Transverse colon (tissue), 4 donors: ENCODE results near the gene WWOX. TPM values are rescaled to one million over a fixed set of nuclear protein-coding genes. Genes with fewer than 3 reads are reported as not detected.

Experiments used
- DNase-seq: peaks from one replicate; pipeline ENCODE4 v3.0.0-alpha.2; 2019
- H3K27ac ChIP-seq, 4 donors: fragments of 200-600 bp; sonication (generic); 2 replicates each; pipeline ENCODE4 v1.5.1; 2016 to 2018; ENCODE audit warnings: inconsistent platforms in 4 of 4
- H3K27me3 ChIP-seq: fragments of 200-600 bp; sonication (generic); 2 replicates; pipeline ENCODE4 v1.5.1; 2017; ENCODE audit warnings: inconsistent platforms
- H3K36me3 ChIP-seq, 4 donors: fragments of 200-600 bp; sonication (generic); 2 replicates each; pipeline ENCODE4 v1.5.1; 2017 to 2019; ENCODE audit warnings: inconsistent platforms in 4 of 4
- H3K4me1 ChIP-seq, 4 donors: fragments of 200-600 bp; sonication (generic); 2 replicates each; pipeline ENCODE4 v1.5.1; 2017 to 2020; ENCODE audit warnings: inconsistent platforms in 4 of 4
- H3K4me3 ChIP-seq, 4 donors: fragments of 200-600 bp; sonication (generic); 1 replicate in 1 of 4; 2 replicates in 3 of 4; pipeline versions ENCODE4 v1.5.1 to v1.6.1; 2017 to 2019; ENCODE audit warnings: inconsistent platforms in 4 of 4
- H3K9me3 ChIP-seq, 2 donors: fragments of 200-600 bp; sonication (generic); 2 replicates each; pipeline ENCODE4 v1.5.1; 2017 to 2019; ENCODE audit warnings: inconsistent platforms in 2 of 2
- CTCF ChIP-seq, 5 experiments: fragments of 200-600 bp in 3 of 5; fragments of 450-650 bp in 2 of 5; sonication (generic) in 3 of 5; IDR thresholded peaks; 1 replicate in 2 of 5; 2 replicates in 3 of 5; pipeline ENCODE4 v1.5.1; 2016 to 2017; ENCODE audit warnings: antibody characterized with exemption in 5 of 5, inconsistent platforms in 3 of 5, mild to moderate bottlenecking in 2 of 5, moderate library complexity in 1 of 5
- EP300 ChIP-seq: sonication (generic); formaldehyde crosslinking; IDR thresholded peaks from one replicate; pipeline ENCODE4 v1.6.1; 2017; ENCODE audit warnings: antibody characterized with exemption, low read depth
- POLR2A ChIP-seq: fragments of 450-650 bp; IDR thresholded peaks from one replicate; pipeline ENCODE4 v1.6.1; 2016; ENCODE audit warnings: antibody characterized with exemption, mild to moderate bottlenecking, moderate library complexity
- POLR2AphosphoS5 ChIP-seq, 3 donors: sonication (generic); formaldehyde crosslinking; IDR thresholded peaks; one replicate each; pipeline ENCODE4 v1.6.1; 2016; ENCODE audit warnings: antibody characterized with exemption in 3 of 3
- WGBS, 2 donors: methylation state at CpG; one replicate each; pipeline ENCODE4 v1.1.5; 2018; ENCODE audit warnings: low coverage in 1 of 2; 5-methylcytosine and 5-hydroxymethylcytosine counted together
- in situ Hi-C, 4 donors: fragments of 200-750 bp; cut with MboI; loops; one replicate each; pipeline versions ENCODE4 v1.15.0 to v1.15.1; 2017; ENCODE audit warnings: low sequenced_read_pairs in 3 of 4, low pct_ligation_motif_present in 1 of 4, low pct_unique_long_range_greater_than_20kb in 1 of 4
- intact Hi-C: fragments of 100-400 bp; cut with DNase I; formaldehyde crosslinking; loops from one replicate; pipeline ENCODE4 v1.15.1; 2023; ENCODE audit warnings: low total_unique reads
- total RNA-seq, 4 donors: library from RNA; depleted of rRNA; stranded (reverse); fragments of >200 nt; gene quantifications; one replicate each; pipeline ENCODE4 v1.1.0, GENCODE V29; 2016

WWOX gene
- total RNA-seq, 4 donors from 2014 or later = 11.2 to 53.8 (median 24.8) TPM

- Histone ChIP-seq H3K4me3 (no peak overlapping the region), H3K9me3 (no peaks in the 10 kb centered on the region), H3K27ac (no peak overlapping the region), H3K4me1 (no peaks in the 10 kb centered on the region), H3K27me3 (no peaks in the 10 kb centered on the region), H3K36me3 (no peaks in the 10 kb centered on the region)
- intact Hi-C loops = no loop called here
- in situ Hi-C loops = no loop called here
- 58 to 71% methylated on average over 6 of the region's 6 CpGs for WGBS, 2 donors
- TF ChIP-seq CTCF (IDR thresholded peaks at IDR 0.05) = no peak
- no peak for TF ChIP-seq EP300
- no peak for TF ChIP-seq POLR2A
- TF ChIP-seq POLR2AphosphoS5 (IDR thresholded peaks at IDR 0.05) = no peak
- no peak for DNase-seq
Measured at GRCh38 chr16:79062336-79062735, 962.9 kb downstream of the WWOX start.

GRCh38 chr16:79062821-79063220, 963.4 kb downstream of the WWOX start:
- Histone ChIP-seq H3K4me1 (peaks cover 0 to under 1% (median 0%) of the 10 kb centered on the region in 4 donors), H3K4me3 (no peak overlapping the region), H3K36me3 (no peaks in the 10 kb centered on the region), H3K27ac (no peak overlapping the region), H3K27me3 (no peaks in the 10 kb centered on the region), H3K9me3 (no peaks in the 10 kb centered on the region)
- TF ChIP-seq POLR2AphosphoS5 (IDR thresholded peaks at IDR 0.05) (no peak), CTCF (IDR thresholded peaks at IDR 0.05) (no peak), POLR2A (no peak), EP300 (no peak)
- DNase-seq = no peak
- in situ Hi-C loops = no loop called here
- 75 to 89% methylated on average over 5 to 6 of the region's 6 CpGs for WGBS, 2 donors
- intact Hi-C loops = no loop called here

GRCh38 chr16:79064256-79064972, 965.0 kb downstream of the WWOX start:
- Histone ChIP-seq H3K9me3 (no peaks in the 10 kb centered on the region), H3K27me3 (no peaks in the 10 kb centered on the region), H3K4me1 (peaks cover 0 to 4% (median 0%) of the 10 kb centered on the region in 4 donors), H3K36me3 (no peaks in the 10 kb centered on the region), H3K4me3 (no peak overlapping the region), H3K27ac (no peak overlapping the region)
- TF ChIP-seq EP300 = no peak
- no peak for TF ChIP-seq POLR2AphosphoS5 (IDR thresholded peaks at IDR 0.05)
- TF ChIP-seq POLR2A = no peak
- TF ChIP-seq CTCF (IDR thresholded peaks at IDR 0.05) = no peak
- 83 to 91% methylated on average over 9 to 15 of the region's 15 CpGs for WGBS, 2 donors
- DNase-seq = no peak
- intact Hi-C loops = no loop called here
- in situ Hi-C loops = no loop called here

GRCh38 chr16:79066561-79066960, 967.1 kb downstream of the WWOX start:
- TF ChIP-seq CTCF (IDR thresholded peaks at IDR 0.05) = no peak
- no peak for TF ChIP-seq POLR2AphosphoS5 (IDR thresholded peaks at IDR 0.05)
- TF ChIP-seq POLR2A = no peak
- no peak for TF ChIP-seq EP300
- in situ Hi-C loops (no loop called here), intact Hi-C loops (no loop called here)
- H3K27ac ChIP-seq = no peak overlapping the region
- H3K4me1 ChIP-seq = peaks cover 0 to 6% (median 3%) of the 10 kb centered on the region in 4 donors
- H3K36me3 ChIP-seq = no peaks in the 10 kb centered on the region
- H3K9me3 ChIP-seq = no peaks in the 10 kb centered on the region
- no peak overlapping the region for H3K4me3 ChIP-seq
- no peak for DNase-seq
- 62% methylated on average over 7 of the region's 7 CpGs; no CpG with 5 or more reads in 1 of the 2 donors for WGBS, 2 donors
- H3K27me3 ChIP-seq = no peaks in the 10 kb centered on the region
